ENCODE data around the gene ZYX. TPM values are rescaled to one million over a fixed set of nuclear protein-coding genes. Genes with fewer than 3 reads are reported as not detected.

The ZYX gene
- total RNA-seq, 1 experiment from 2014 or later = 179 TPM

GRCh38 chr7:143408252-143408685, 27.1 kb downstream of the ZYX start (continued):
- no peak for TF ChIP-seq ATF6 (CRISPR knock-in tag; IDR thresholded peaks at IDR 0.05)
- no peak for TF ChIP-seq IRF2 (CRISPR knock-in tag; IDR thresholded peaks at IDR 0.05; ENCODE audit: borderline replicate concordance, low read depth)
- TF ChIP-seq ZNF423 (CRISPR knock-in tag; IDR thresholded peaks at IDR 0.05) = no peak
- TF ChIP-seq ZNF121 (CRISPR knock-in tag; IDR thresholded peaks at IDR 0.05) = peak; percentile 94
- TF ChIP-seq CBFB (CRISPR knock-in tag; IDR thresholded peaks at IDR 0.05; ENCODE audit: low read depth) = no peak
- no peak for TF ChIP-seq ATF3 (CRISPR knock-in tag; conservative IDR thresholded peaks at IDR 0.05)
- TF ChIP-seq ZBTB43 (CRISPR knock-in tag; IDR thresholded peaks at IDR 0.05) = no peak
- no peak for TF ChIP-seq TEAD4 (CRISPR knock-in tag; IDR thresholded peaks at IDR 0.05)
- TF ChIP-seq CREM (CRISPR knock-in tag; IDR thresholded peaks at IDR 0.05) = no peak
- TF ChIP-seq E2F1 (CRISPR knock-in tag; IDR thresholded peaks at IDR 0.05) = no peak

GRCh38 chr7:143408686-143409561, 27.8 kb downstream of the ZYX start, which contains the start of gene EPHA1:
Gene EPHA1 (minus strand): TSS chr7:143408856. CDS start chr7:143408805, 51 bp downstream.
- ChIA-PET CTCF (interaction anchor here (0.8 to 4.8 kb wide), 14 partner anchors 8 to 168 kb away, joined by 3 to 48 read pairs (median 5); no protein-coding TSS in a partner anchor), POLR2A (interaction anchor here (0.8 to 6.3 kb wide), 4 partner anchors 10 to 47 kb away, joined by 3 to 62 read pairs (median 4); no protein-coding TSS in a partner anchor)
- no peak for TF ChIP-seq TCF7 (CRISPR knock-in tag; IDR thresholded peaks at IDR 0.05; ENCODE audit: low read depth)
- TF ChIP-seq PRRX2 (CRISPR knock-in tag; IDR thresholded peaks at IDR 0.05) = no peak
- TF ChIP-seq CTCF (IDR thresholded peaks at IDR 0.05) = peak; percentile 49
- Mint-ChIP-seq H3K36me3 (peaks cover 19% of the 10 kb centered on the region), H3K4me1 (peaks cover 82% of the 10 kb centered on the region), H3K4me3 (peak within 1 kb of the TSS; percentile 91), H3K27me3 (ENCODE audit: low read depth) (no peaks in the 10 kb centered on the region), H3K9me3 (no peaks in the 10 kb centered on the region), H3K27ac (peak within 1 kb of the TSS; percentile 99)
- ATAC-seq (peak; percentile 68), DNase-seq (ENCODE audit: low spot score) (peak; percentile 82)

GRCh38 chr7:143410521-143411004, 29.4 kb downstream of the ZYX start:
- ChIA-PET POLR2A (no interaction called here), CTCF (interaction anchor here (1.0 to 1.4 kb wide), 3 partner anchors 13 to 170 kb away, joined by 3 to 8 read pairs (median 3); no protein-coding TSS in a partner anchor)
- peaks cover 6% of the 10 kb centered on the region for H3K36me3 Mint-ChIP-seq
- H3K27ac Mint-ChIP-seq = peak overlapping the region; percentile 99
- ATAC-seq = peak; percentile 46
- no peaks in the 10 kb centered on the region for H3K9me3 Mint-ChIP-seq
- no peaks in the 10 kb centered on the region for H3K27me3 Mint-ChIP-seq (ENCODE audit: low read depth)
- DNase-seq (ENCODE audit: low spot score) = peak; percentile 58
- peak overlapping the region; percentile 60 for H3K4me3 Mint-ChIP-seq
- peaks cover 80% of the 10 kb centered on the region for H3K4me1 Mint-ChIP-seq
- TF ChIP-seq NFATC4 (CRISPR knock-in tag; IDR thresholded peaks at IDR 0.05) (no peak), NR1H2 (CRISPR knock-in tag; IDR thresholded peaks at IDR 0.05) (no peak), ATF1 (CRISPR knock-in tag; IDR thresholded peaks at IDR 0.05) (no peak), ERG (CRISPR knock-in tag; IDR thresholded peaks at IDR 0.05) (no peak), STAT6 (CRISPR knock-in tag; conservative IDR thresholded peaks at IDR 0.05; ENCODE audit: low read depth) (no peak), MXD4 (CRISPR knock-in tag; IDR thresholded peaks at IDR 0.05; ENCODE audit: borderline replicate concordance) (no peak)

All from WTC11 (cell line).